HEK293T (cell line): ENCODE measurements around the gene GULP1.

Experiments
- CTCF ChIA-PET: fragments of 350-600 bp; formaldehyde crosslinking; extraction: SDS; loops from one replicate; lab custom pipeline; 2021; ENCODE audit warnings: antibody characterized with exemption, inconsistent platforms; lab: Yijun Ruan, JAX
- POLR2A ChIA-PET: fragments of 350-600 bp; formaldehyde crosslinking; extraction: SDS; loops from one replicate; lab custom pipeline; 2020; ENCODE audit warnings: antibody characterized with exemption, inconsistent platforms; lab: Yijun Ruan, JAX
- DNase-seq: peaks from one replicate; pipeline ENCODE4 v3.0.0; 2012; ENCODE audit warnings: mixed read lengths; ENCODE audit errors: extremely low spot score
- BHLHE40 ChIP-seq: fragments of 450-650 bp; IDR thresholded peaks from 2 replicates; pipeline ENCODE4 v1.6.1; 2016; ENCODE audit warnings: mild to moderate bottlenecking, moderate library complexity, borderline replicate concordance
- CTBP1 ChIP-seq: fragments of 450-650 bp; IDR thresholded peaks from 2 replicates; pipeline ENCODE4 v1.6.1; 2016; ENCODE audit warnings: borderline replicate concordance
- ELF4 ChIP-seq: fragments of 450-650 bp; IDR thresholded peaks from 2 replicates; pipeline ENCODE4 v1.6.1; 2017; ENCODE audit warnings: antibody characterized with exemption
- FOXA1 ChIP-seq: fragments of 450-650 bp; IDR thresholded peaks from 2 replicates; pipeline ENCODE4 v1.6.1; 2016; ENCODE audit warnings: mild to moderate bottlenecking
- FOXK2 ChIP-seq: fragments of 450-650 bp; IDR thresholded peaks from 2 replicates; pipeline ENCODE4 v1.6.1; 2016; ENCODE audit warnings: mild to moderate bottlenecking
- FOXM1 ChIP-seq: fragments of 450-650 bp; IDR thresholded peaks from 2 replicates; pipeline ENCODE4 v1.6.1; 2017; ENCODE audit warnings: mild to moderate bottlenecking, borderline replicate concordance
- HDGF ChIP-seq: fragments of 450-650 bp; IDR thresholded peaks from 2 replicates; pipeline ENCODE4 v1.6.1; 2017; ENCODE audit warnings: antibody characterized with exemption, borderline replicate concordance
- LEF1 ChIP-seq: fragments of 450-650 bp; IDR thresholded peaks from 2 replicates; pipeline ENCODE4 v1.6.1; 2017; ENCODE audit warnings: mild to moderate bottlenecking, borderline replicate concordance
- NFRKB ChIP-seq: fragments of 450-650 bp; IDR thresholded peaks from 2 replicates; pipeline ENCODE4 v1.6.1; 2016; ENCODE audit warnings: mild to moderate bottlenecking, moderate library complexity
- SUZ12 ChIP-seq: fragments of 450-650 bp; IDR thresholded peaks from 2 replicates; pipeline ENCODE4 v1.6.1; 2016; ENCODE audit warnings: mild to moderate bottlenecking
- ZNF384 ChIP-seq: fragments of 450-650 bp; IDR thresholded peaks from 2 replicates; pipeline ENCODE4 v1.6.1; 2016
- TF ChIP-seq, protein P1 (sequence below): fragments of 450-650 bp; IDR thresholded peaks from 2 replicates; pipeline ENCODE4 v1.6.1; 2016

Gene GULP1

DNA sequence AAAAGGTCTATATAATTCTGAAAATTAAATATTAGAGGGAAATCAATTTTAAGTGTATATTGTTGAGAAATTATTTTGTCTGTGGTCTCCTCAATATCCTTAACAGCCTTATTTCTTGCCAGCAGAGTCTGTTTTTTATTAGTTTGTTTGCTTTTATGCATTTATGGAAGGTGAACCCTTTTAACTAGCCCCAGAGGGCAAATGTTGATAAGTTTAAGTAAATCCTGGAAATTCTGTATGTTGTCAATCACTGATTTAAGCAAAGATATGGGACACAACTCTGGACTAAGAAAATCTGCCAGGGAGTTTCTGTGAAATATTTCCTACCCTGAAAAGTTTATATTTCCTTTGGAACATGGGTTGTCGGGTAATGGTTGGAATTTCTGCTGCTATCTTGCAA is 343.0 kb downstream of the GULP1 start:
- CTCF ChIA-PET, result no interaction called here
- DNase-seq, result no peak
- POLR2A ChIA-PET, result no interaction called here
- no peak for TF ChIP-seq FOXM1
- TF ChIP-seq CTBP1, result no peak
- TF ChIP-seq FOXK2, result no peak
- TF ChIP-seq NFRKB, result no peak
- no peak for TF ChIP-seq FOXA1
- TF ChIP-seq ZNF384, result no peak
- TF ChIP-seq, protein P1, sequence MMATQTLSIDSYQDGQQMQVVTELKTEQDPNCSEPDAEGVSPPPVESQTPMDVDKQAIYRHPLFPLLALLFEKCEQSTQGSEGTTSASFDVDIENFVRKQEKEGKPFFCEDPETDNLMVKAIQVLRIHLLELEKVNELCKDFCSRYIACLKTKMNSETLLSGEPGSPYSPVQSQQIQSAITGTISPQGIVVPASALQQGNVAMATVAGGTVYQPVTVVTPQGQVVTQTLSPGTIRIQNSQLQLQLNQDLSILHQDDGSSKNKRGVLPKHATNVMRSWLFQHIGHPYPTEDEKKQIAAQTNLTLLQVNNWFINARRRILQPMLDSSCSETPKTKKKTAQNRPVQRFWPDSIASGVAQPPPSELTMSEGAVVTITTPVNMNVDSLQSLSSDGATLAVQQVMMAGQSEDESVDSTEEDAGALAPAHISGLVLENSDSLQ, result no peak; the same call in 1 of the 2 replicates
- TF ChIP-seq ELF4, result no peak
- TF ChIP-seq LEF1, result no peak
- no peak for TF ChIP-seq SUZ12
- no peak for TF ChIP-seq BHLHE40
- TF ChIP-seq HDGF, result no peak
